ENCODE results near the gene KIF3A. TPM values are rescaled to one million over a fixed set of nuclear protein-coding genes. Genes with fewer than 3 reads are reported as not detected.

KIF3A gene
- total and polyA plus RNA-seq, 2 of the 8 experiments (the other 6 are each of a cell fraction or from before 2014, with no cell fraction given): 3.1 to 13.1 TPM

- H4K91ac ChIP-seq (replicated peaks; ENCODE audit: insufficient read length, low read length): no peak overlapping the region
- POLR2A ChIA-PET (ENCODE audit: partially characterized antibody): no interaction called here
- H4K5ac ChIP-seq (ENCODE audit: insufficient read length, low read depth, low read length): no peak overlapping the region
- H2AK5ac ChIP-seq (ENCODE audit: low read depth, low read length): no peak overlapping the region
- CTCF ChIA-PET (ENCODE audit: partially characterized antibody): interaction anchor here (1.6 kb wide), 1 partner anchor 155 kb away, joined by 6 read pairs; no protein-coding TSS in a partner anchor
- no peak overlapping the region for H2BK5ac ChIP-seq (ENCODE audit: low read depth, low read length)
- no peak overlapping the region for H2BK12ac ChIP-seq (ENCODE audit: low read depth, low read length)
- no peak overlapping the region for H2BK120ac ChIP-seq (replicated peaks; ENCODE audit: low read depth, low read length)
- H2AFZ ChIP-seq (ENCODE audit: low read length): no peak overlapping the region
- no peak overlapping the region for H2BK15ac ChIP-seq (ENCODE audit: low read length)
- H3K14ac ChIP-seq (ENCODE audit: insufficient read length): no peak overlapping the region
- H3K9me3 ChIP-seq (ENCODE audit: insufficient read depth in 2 of 2, low read depth in 1 of 2, low read length in 1 of 2): no peaks in the 10 kb centered on the region
- no peaks in the 10 kb centered on the region for H3K79me1 ChIP-seq (ENCODE audit: low read depth, low read length)
- H3K9ac ChIP-seq (replicated peaks in 1 of 4; ENCODE audit: extremely low read depth in 1 of 4, low read depth in 3 of 4, low read length in 3 of 4): no peak overlapping the region
- no peak overlapping the region for H2BK20ac ChIP-seq (ENCODE audit: low read length)
- H3K4me1 ChIP-seq (replicated peaks in 1 of 4; ENCODE audit: control insufficient read depth in 3 of 4, insufficient read depth in 4 of 4, low read length in 3 of 4): no peaks in the 10 kb centered on the region
- H4K20me1 ChIP-seq (replicated peaks in 1 of 2; ENCODE audit: control insufficient read depth in 1 of 2, insufficient read depth in 2 of 2, low read length in 2 of 2): no peaks in the 10 kb centered on the region
- no peak overlapping the region for H3K23ac ChIP-seq (ENCODE audit: insufficient read length)
- H3K4ac ChIP-seq (replicated peaks; ENCODE audit: insufficient read length, low read depth, low read length): no peak overlapping the region
- 91% methylated on average over 2 of the region's 2 CpGs; no CpG with 5 or more reads in 1 of the 2 experiments for WGBS, 2 experiments (ENCODE audit: extremely low coverage in 1 of 2, insufficient coverage in 1 of 2, insufficient read length in 1 of 2, insufficient replicate concordance in 2 of 2, low coverage in 1 of 2, low lambda C conversion rate in 2 of 2, missing lambda C conversion rate in 1 of 2)
- no peaks in the 10 kb centered on the region for H3K36me3 ChIP-seq (ENCODE audit: control insufficient read depth in 2 of 4, insufficient read depth in 4 of 4, low read length in 3 of 4)
- FAIRE-seq (no peak), DNase-seq (ENCODE audit: low read depth in 1 of 2, low spot score in 2 of 2) (no peak)
- H3K23me2 ChIP-seq (ENCODE audit: low read depth, low read length): no peaks in the 10 kb centered on the region; the same call in 1 of the 2 replicates
- no peak overlapping the region for H3K56ac ChIP-seq (replicated peaks; ENCODE audit: insufficient read length, low read depth, low read length)
- no peaks in the 10 kb centered on the region for H3K79me2 ChIP-seq (ENCODE audit: control insufficient read depth in 1 of 2, insufficient read depth in 2 of 2, low read length in 2 of 2)
- H3K18ac ChIP-seq (ENCODE audit: extremely low read depth, low read length): no peak overlapping the region
- no peaks in the 10 kb centered on the region for H3K27me3 ChIP-seq (replicated peaks in 1 of 4; ENCODE audit: control insufficient read depth in 3 of 4, extremely low read depth in 1 of 4, insufficient read depth in 3 of 4, low read length in 3 of 4)
- H3K4me3 ChIP-seq (ENCODE audit: extremely low read depth in 1 of 4, insufficient read depth in 2 of 4, low read depth in 3 of 4, low read length in 4 of 4): no peak overlapping the region
- H4K8ac ChIP-seq (ENCODE audit: extremely low read depth, insufficient read depth, low read length): no peak overlapping the region
- H3K4me2 ChIP-seq (ENCODE audit: insufficient read depth in 1 of 2, low read depth in 2 of 2, low read length in 2 of 2): no peak overlapping the region
- no peak overlapping the region for H3K27ac ChIP-seq (ENCODE audit: low read depth, low read length)
- TF ChIP-seq FOSL1 (IDR thresholded peaks at IDR 0.05; ENCODE audit: insufficient read depth, low read depth, low read length): no peak
These were observed 55.9 kb downstream of the KIF3A start for GRCh38 chr5:132681476-132681831.
